LHCN-M2 (cell line): ENCODE results near the gene SDK1. TPM values are rescaled to one million over a fixed set of nuclear protein-coding genes. Genes with fewer than 3 reads are reported as not detected.

ENCODE experiments used
- DNase-seq: peaks from one replicate; pipeline ENCODE4 v3.0.0-alpha.2; 2012; ENCODE audit warnings: low read depth
- total RNA-seq: library from RNA; depleted of rRNA; stranded (reverse); fragments of >200 nt; gene quantifications from 2 replicates; pipeline ENCODE4 v1.2.3, GENCODE V29; 2014

SDK1 gene
- total RNA-seq, 1 experiment from 2014 or later = 8.3 TPM

GRCh38 chr7:3787717-3788264 lies 486.7 kb downstream of the SDK1 start:
- DNase-seq = no peak

GRCh38 chr7:3790803-3791202 lies 489.8 kb downstream of the SDK1 start:
- no peak for DNase-seq

- peak; percentile 16 for DNase-seq
Measured at GRCh38 chr7:3791327-3791726, 490.3 kb downstream of the SDK1 start.

- no peak for DNase-seq
Measured at GRCh38 chr7:3795141-3795540, 494.1 kb downstream of the SDK1 start.

DNA sequence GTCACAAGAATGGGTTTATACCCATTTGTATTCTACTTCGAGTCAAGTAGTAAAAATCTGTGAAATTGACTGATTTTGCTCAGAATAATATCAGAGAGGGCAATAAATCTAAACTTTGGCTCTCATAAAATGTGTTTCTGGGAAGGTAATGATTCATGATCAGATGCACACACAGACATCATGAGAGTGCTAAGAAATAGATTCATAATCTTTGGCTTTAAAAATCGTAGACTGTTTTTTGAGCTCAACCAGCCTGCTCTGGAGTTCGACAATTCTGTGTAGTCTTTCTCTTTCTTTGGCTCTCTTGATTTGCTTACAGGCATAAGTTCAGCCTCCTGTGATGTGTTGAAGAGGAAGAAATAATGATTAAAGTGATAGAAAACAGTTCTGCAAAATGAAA lies 494.7 kb downstream of the SDK1 start:
- DNase-seq = no peak

- peak; percentile 81 for DNase-seq
Measured at GRCh38 chr7:3805151-3805550, 504.1 kb downstream of the SDK1 start.

- peak; percentile 24 for DNase-seq
Measured at GRCh38 chr7:3806516-3806915, 505.5 kb downstream of the SDK1 start.

GRCh38 chr7:3807824-3808223 lies 506.8 kb downstream of the SDK1 start:
- DNase-seq = no peak

GRCh38 chr7:3821488-3821887 lies 520.4 kb downstream of the SDK1 start:
- DNase-seq = no peak

DNA sequence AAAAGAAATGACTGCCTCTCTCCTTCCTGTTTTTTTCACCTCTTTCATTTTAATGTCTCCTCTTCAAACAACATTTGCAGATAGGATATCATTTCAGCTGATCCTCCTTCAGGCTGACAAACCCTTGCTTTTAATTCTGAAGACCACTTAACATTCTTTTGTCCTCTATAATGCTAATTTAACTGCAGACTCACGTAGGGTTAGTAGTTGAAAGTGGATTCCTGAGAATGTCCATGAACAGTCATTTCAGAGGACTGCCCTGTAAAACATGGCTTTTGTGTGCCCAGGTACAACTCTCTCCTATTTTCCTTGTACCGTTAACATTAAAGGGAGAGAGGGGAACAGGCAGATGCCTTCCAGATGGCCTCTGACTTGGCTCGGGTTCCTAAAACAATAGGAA lies 524.4 kb downstream of the SDK1 start:
- DNase-seq = no peak

GRCh38 chr7:3832199-3832598 lies 531.1 kb downstream of the SDK1 start:
- DNase-seq = no peak

- DNase-seq = peak; percentile 48
Measured at GRCh38 chr7:3835109-3835508, 534.1 kb downstream of the SDK1 start.

DNA sequence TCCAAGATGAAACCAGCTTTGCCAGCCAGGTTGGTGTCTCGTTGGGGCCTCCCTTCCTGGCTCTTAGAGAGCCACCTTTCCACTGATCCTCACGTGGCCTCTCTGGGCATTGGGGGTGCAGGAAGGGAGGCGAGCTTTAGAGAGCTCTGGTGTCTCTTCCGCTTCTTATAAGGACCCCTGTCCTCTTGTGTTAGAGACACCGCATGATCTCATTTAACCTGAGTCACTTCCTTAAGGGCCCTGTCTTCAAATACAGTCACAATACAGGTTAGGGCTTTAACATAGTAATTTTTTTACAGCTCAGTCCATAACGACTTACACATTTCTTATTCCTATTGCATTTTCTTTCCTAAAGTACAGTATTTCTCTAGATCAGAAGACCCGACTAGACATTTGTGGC lies 535.8 kb downstream of the SDK1 start:
- DNase-seq = no peak

DNA sequence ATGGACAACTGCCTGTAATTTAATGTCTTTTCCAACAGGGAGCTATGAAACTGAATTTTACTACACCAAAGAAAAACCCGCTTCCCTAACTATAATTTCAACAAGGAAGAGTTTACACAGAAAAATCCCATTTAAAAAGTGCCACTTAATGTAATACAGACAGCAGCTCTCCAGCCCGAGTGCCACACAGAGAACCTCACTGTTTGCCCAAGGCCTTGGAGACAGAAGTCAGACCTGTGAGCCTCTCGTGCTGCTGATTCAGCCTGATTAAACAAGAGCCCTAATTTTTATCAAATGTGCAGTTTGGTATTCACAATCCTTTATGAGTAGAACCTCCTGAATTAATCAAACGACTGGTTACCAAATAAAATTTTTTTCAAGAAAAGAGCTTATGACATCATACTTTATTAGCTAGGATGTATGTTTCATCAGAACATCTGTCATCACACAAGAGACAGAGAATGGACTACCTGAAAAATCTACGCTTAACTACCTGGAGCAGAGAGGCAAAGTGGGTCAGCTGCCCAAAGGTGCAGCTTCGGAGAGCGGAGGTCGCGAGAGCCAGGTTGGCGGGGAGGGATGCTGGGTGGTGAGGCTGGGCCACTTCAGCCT lies 543.6 kb downstream of the SDK1 start:
- DNase-seq = no peak

GRCh38 chr7:3846738-3847137 lies 545.7 kb downstream of the SDK1 start:
- no peak for DNase-seq

- no peak for DNase-seq
Measured at GRCh38 chr7:3847336-3847735, 546.3 kb downstream of the SDK1 start.

DNA sequence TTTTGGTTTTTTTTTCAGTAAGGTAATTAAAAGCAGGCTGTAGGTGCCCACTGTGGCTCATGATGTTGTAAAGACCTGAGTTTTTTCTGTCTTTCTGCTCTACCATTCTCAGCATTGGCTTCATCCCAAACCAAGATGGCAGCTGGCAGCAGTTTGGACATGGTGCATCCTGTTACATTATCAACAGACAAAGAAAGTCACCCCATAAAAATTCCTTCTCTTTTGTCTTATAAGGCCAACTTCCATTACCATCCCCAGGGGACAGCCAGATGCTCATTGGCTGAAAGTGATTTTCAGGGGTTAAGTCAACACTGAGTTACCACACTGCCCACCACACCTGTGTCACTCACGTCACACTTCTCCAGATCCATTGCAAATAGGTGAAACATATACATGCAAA lies 558.4 kb downstream of the SDK1 start:
- DNase-seq = peak; percentile 55

DNA sequence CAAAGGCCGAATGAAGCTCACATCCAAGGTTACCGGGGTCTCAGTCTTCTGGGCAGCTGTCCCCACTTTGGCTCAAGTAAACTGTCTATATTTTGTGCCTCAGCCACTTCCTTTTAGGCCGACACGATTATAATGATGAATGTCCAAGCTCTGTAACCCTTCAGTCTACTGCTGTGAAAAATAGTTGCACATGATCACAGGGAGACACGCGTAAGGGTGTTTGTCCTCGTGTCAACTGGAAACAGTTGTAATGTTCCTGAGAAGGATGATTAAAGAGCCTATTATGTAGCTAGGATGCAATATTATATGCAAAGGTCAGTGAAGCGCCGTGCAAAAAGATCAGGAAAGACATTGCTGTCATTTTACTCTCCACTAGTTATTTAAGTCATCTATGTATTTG lies 559.9 kb downstream of the SDK1 start:
- DNase-seq = no peak

DNA sequence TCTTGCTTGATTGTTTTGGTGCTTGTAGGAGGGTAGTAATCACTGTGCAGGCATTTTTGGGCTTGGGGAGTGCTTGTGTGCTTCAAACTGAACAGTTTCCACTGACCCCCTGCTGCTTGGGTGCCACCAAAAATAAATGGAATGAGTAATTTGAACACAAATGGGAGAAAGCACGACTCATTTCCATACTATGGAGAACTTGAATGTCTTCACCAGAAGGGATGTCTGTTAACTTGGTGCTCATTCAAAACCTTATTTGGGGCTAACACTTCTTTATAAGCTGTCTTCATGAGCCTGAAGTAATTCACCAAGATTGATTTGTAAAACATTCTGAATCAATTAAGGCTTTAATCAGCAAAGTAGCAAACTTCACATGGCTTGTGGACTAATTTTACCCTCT lies 560.3 kb downstream of the SDK1 start:
- peak; percentile 56 for DNase-seq

DNA sequence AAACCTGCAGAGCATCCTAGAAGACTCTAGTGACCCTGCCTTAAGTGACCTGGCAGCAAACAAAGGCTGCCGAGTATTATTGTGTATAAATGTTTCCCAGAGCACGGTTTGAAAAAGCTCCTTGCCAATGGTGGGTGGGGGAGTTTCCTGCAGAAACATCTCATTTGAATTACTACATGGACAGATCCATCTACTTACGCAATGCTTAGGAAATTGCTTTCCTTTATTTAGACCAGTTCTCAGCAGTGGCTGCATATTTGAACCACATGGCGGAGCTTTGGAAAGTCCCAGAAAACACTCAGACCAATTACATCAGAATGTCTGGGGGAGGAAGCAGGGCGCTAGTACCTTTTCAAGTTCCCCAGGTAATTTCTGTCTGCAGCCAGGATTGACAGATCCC lies 560.9 kb downstream of the SDK1 start:
- peak; percentile 58 for DNase-seq

DNA sequence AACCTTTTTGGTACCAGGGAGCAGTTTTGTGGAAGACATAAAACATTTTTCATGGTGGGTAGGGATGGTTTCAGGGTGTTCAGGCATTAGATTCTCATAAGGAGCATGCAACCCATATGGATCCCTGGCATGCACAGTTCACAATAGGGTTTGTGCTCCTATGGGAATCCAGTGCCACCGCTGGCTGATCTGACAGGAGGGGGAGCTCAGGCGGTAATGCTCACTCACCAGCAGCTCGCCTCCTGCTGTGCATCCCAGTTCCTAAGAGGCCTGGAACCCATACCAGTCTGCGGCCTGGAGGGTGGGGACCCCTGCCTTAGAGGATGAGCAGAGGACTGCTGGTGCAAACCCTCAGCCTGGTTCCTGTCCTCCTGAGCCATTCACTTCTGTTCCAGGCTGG lies 561.7 kb downstream of the SDK1 start:
- no peak for DNase-seq

DNA sequence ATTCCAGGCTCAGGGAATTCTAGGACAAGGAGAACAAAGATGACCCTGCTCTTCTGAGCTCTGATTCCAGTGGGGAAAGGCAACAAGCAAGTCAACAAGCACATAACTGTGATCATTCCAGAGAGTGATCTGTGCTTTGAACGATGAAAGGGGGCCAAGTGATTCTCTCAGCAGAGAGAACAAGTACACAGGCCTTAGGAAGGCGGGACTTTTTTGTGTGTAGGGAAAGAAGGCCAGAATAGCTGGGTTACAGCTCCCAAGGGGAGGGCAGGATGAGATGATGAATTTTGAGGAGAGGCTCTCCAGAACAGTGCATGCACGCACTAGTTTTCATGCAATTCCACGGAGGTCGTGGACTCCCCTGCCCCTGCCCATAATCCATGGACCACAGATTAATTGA lies 565.2 kb downstream of the SDK1 start:
- no peak for DNase-seq

GRCh38 chr7:3867863-3868262 lies 566.8 kb downstream of the SDK1 start:
- peak; percentile 80 for DNase-seq
